Natural killer cell (primary cell): ENCODE results near the gene ERV3-1. TPM values are rescaled to one million over a fixed set of nuclear protein-coding genes. Genes with fewer than 3 reads are reported as not detected.

ENCODE experiments used
- ATAC-seq, 3 donors: fragments of 150-1000 bp in 2 of 3; fragments of 200-7000 bp in 1 of 3; cut with Tn5 transposase; 1 replicate in 1 of 3; 2 replicates in 2 of 3; pipeline ENCODE4 v1.10.0; 2021; ENCODE audit warnings: mild to moderate bottlenecking in 2 of 3, moderate library complexity in 2 of 3
- DNase-seq, 2 donors: peaks; one replicate each; pipeline versions ENCODE4 v3.0.0 to v3.0.0-alpha.2; 2013 to 2021; ENCODE audit warnings: mixed read lengths in 1 of 2
- H3K27ac ChIP-seq: one replicate; pipeline ENCODE4 v1.5.1; 2013; ENCODE audit warnings: mild to moderate bottlenecking, low read length
- H3K27me3 ChIP-seq: one replicate; pipeline ENCODE4 v1.6.1; 2013; ENCODE audit warnings: low read length; ENCODE audit not compliant: control insufficient read depth, insufficient read depth
- H3K36me3 ChIP-seq: one replicate; pipeline ENCODE4 v1.6.1; 2013; ENCODE audit warnings: low read length; ENCODE audit not compliant: control insufficient read depth, insufficient read depth
- H3K4me1 ChIP-seq: one replicate; pipeline ENCODE4 v1.6.1; 2013; ENCODE audit warnings: low read length; ENCODE audit not compliant: control insufficient read depth, insufficient read depth
- H3K4me3 ChIP-seq: one replicate; pipeline ENCODE4 v1.5.1; 2013; ENCODE audit warnings: low read length
- H3K9me3 ChIP-seq: one replicate; pipeline ENCODE4 v1.6.1; 2013; ENCODE audit warnings: low read length; ENCODE audit not compliant: control insufficient read depth, insufficient read depth
- H3K27ac Mint-ChIP-seq, 2 donors: one replicate each; pipeline ENCODE4 v1.8.0; 2022; ENCODE audit warnings: mild to moderate bottlenecking in 2 of 2, mixed read lengths in 2 of 2, moderate library complexity in 1 of 2
- H3K27me3 Mint-ChIP-seq, 2 donors: one replicate each; pipeline ENCODE4 v1.8.0; 2022; ENCODE audit warnings: low read depth in 2 of 2, mixed read lengths in 2 of 2
- H3K36me3 Mint-ChIP-seq: one replicate; pipeline ENCODE4 v1.8.0; 2022; ENCODE audit warnings: mixed read lengths
- H3K4me1 Mint-ChIP-seq, 2 donors: one replicate each; pipeline ENCODE4 v1.8.0; 2022; ENCODE audit warnings: mixed read lengths in 2 of 2
- H3K4me3 Mint-ChIP-seq: one replicate; pipeline ENCODE4 v1.8.0; 2022; ENCODE audit warnings: mild to moderate bottlenecking, moderate library complexity, mixed read lengths
- H3K9me3 Mint-ChIP-seq, 2 donors: one replicate each; pipeline ENCODE4 v1.8.0; 2022; ENCODE audit warnings: mixed read lengths in 2 of 2
- WGBS: methylation state at CpG from one replicate; pipeline ENCODE4 v1.1.7; 2013; ENCODE audit warnings: missing lambda C conversion rate; ENCODE audit not compliant: insufficient coverage; 5-methylcytosine and 5-hydroxymethylcytosine counted together
- intact Hi-C: fragments of 100-400 bp; cut with micrococcal nuclease; formaldehyde crosslinking; loops from one replicate; pipeline ENCODE4 v1.14.2; 2022
- total RNA-seq, 4 donors: library from RNA; stranded (reverse); fragments of 120-200 nt in 1 of 4; gene quantifications; one replicate each; pipeline versions ENCODE4 v1.2.3 to v1.2.4, GENCODE V29; 2013 to 2022
- TF ChIP-seq, protein P1 (sequence below): fragments of 200-600 bp; IDR thresholded peaks from one replicate; pipeline ENCODE4 v1.8.0; 2022; ENCODE audit warnings: antibody characterized with exemption

ERV3-1 gene
- total RNA-seq, 3 donors from 2014 or later (not counting 1 experiment from before 2014, with no cell fraction given), result 26.3 to 35.1 (median 34.2) TPM

DNA sequence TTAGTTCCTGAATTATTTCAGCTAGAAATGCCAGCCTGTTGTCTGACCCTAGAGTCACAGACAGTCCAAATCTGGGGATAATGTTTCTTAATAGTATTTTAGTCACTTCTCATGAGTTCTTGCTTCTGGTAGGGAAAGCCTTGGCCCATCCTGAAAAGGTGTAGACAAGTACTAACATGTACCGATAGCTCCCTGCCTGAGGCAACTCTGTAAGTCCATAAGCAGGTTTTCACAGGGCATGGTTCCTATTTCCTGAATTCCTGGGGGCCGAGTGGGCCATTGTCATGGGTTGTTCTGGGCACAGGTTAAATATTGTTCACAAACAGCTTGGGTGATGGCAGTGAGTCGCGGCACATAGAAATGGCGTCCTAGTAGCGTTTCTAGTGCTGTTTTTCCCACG is 12.6 kb downstream of the ERV3-1 start:
- intact Hi-C loops, result no loop called here
- DNase-seq (no peak), ATAC-seq (no peak)
- H3K4me3 ChIP-seq, result no peak overlapping the region
- H3K4me1 ChIP-seq, result peaks cover 3% of the 10 kb centered on the region
- peaks cover 7 to 28% of the 10 kb centered on the region in 2 donors for H3K9me3 Mint-ChIP-seq
- H3K36me3 ChIP-seq, result peaks cover 8% of the 10 kb centered on the region
- 98% methylated on average over 7 of the region's 7 CpGs for WGBS
- H3K4me3 Mint-ChIP-seq, result no peak overlapping the region
- H3K9me3 ChIP-seq, result peaks cover 87% of the 10 kb centered on the region
- no peaks in the 10 kb centered on the region for H3K27me3 Mint-ChIP-seq
- H3K4me1 Mint-ChIP-seq, result peaks cover 10 to 11% of the 10 kb centered on the region in 2 donors
- no peak overlapping the region for H3K27ac Mint-ChIP-seq
- peaks cover 52% of the 10 kb centered on the region for H3K36me3 Mint-ChIP-seq
- H3K27ac ChIP-seq, result no peak overlapping the region
- H3K27me3 ChIP-seq, result no peaks in the 10 kb centered on the region
- TF ChIP-seq, protein P1, sequence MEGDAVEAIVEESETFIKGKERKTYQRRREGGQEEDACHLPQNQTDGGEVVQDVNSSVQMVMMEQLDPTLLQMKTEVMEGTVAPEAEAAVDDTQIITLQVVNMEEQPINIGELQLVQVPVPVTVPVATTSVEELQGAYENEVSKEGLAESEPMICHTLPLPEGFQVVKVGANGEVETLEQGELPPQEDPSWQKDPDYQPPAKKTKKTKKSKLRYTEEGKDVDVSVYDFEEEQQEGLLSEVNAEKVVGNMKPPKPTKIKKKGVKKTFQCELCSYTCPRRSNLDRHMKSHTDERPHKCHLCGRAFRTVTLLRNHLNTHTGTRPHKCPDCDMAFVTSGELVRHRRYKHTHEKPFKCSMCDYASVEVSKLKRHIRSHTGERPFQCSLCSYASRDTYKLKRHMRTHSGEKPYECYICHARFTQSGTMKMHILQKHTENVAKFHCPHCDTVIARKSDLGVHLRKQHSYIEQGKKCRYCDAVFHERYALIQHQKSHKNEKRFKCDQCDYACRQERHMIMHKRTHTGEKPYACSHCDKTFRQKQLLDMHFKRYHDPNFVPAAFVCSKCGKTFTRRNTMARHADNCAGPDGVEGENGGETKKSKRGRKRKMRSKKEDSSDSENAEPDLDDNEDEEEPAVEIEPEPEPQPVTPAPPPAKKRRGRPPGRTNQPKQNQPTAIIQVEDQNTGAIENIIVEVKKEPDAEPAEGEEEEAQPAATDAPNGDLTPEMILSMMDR, result no peak

DNA sequence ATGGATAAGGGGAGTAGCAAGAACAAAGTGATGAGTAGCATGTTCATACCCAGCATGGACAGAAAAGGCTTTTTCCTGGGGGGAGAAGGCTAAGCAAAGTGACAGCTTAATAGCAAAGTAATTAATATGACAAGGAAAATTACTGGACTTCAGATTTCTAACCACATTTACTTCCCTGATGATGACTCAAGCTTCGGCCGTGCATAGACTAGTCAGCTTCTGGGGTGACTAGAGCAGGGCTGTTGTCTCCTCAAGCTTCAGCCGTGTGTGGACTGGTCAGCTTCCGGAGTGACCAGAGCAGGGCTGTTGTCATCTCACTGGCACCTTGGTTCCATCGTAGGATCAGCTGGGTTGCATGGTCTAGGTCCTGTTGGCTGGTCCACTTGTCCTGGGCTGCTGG is 13.5 kb downstream of the ERV3-1 start:
- Mint-ChIP-seq H3K36me3 (peaks cover 61% of the 10 kb centered on the region), H3K9me3 (peaks cover 9 to 29% of the 10 kb centered on the region in 2 donors), H3K27ac (no peak overlapping the region), H3K4me1 (peaks cover 5 to 6% of the 10 kb centered on the region in 2 donors), H3K4me3 (no peak overlapping the region), H3K27me3 (no peaks in the 10 kb centered on the region)
- ATAC-seq (no peak), DNase-seq (no peak)
- no peak overlapping the region for H3K4me3 ChIP-seq
- H3K4me1 ChIP-seq, result no peaks in the 10 kb centered on the region
- H3K9me3 ChIP-seq, result peaks cover 78% of the 10 kb centered on the region
- H3K27ac ChIP-seq, result no peak overlapping the region
- TF ChIP-seq, protein P1, result no peak
- H3K36me3 ChIP-seq, result peaks cover 3% of the 10 kb centered on the region
- 80% methylated on average over 5 of the region's 5 CpGs for WGBS
- intact Hi-C loops, result no loop called here
- H3K27me3 ChIP-seq, result no peaks in the 10 kb centered on the region

DNA sequence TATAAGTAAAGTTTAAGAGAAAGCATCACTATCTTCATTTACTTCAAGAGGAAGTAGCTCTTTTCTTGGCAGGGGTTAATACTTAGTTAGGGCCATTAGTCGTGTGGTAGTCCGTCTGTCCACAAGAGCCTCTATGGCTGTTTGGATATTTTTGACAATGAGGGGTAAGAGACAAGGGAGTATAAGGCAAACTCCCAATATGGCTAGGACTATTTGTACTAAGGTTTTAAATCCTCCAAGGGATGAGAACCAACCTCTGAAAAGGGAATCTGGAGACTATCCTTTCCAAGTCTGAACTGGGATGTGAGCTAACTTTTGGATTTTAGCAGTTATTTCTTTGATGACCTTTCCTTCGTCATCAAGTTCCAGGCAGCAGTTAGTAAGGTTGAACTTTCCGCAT is 15.6 kb downstream of the ERV3-1 start, which contains the start of gene ZNF117:
TSS of gene ZNF117 (minus strand) at position 101 of the 400 bp plus-strand sequence.
- no peak for DNase-seq
- H3K36me3 Mint-ChIP-seq, result peaks cover 75% of the 10 kb centered on the region
- Histone ChIP-seq H3K27ac (no peak within 1 kb of the TSS), H3K9me3 (peaks cover 58% of the 10 kb centered on the region), H3K4me1 (no peaks in the 10 kb centered on the region), H3K27me3 (no peaks in the 10 kb centered on the region), H3K4me3 (no peak within 1 kb of the TSS), H3K36me3 (peaks cover 3% of the 10 kb centered on the region)
- 68% methylated on average over 4 of the region's 4 CpGs for WGBS
- H3K4me3 Mint-ChIP-seq, result no peak within 1 kb of the TSS
- TF ChIP-seq, protein P1, result no peak
- no peaks in the 10 kb centered on the region for H3K4me1 Mint-ChIP-seq
- no peak for ATAC-seq
- H3K27me3 Mint-ChIP-seq, result no peaks in the 10 kb centered on the region
- peaks cover 10 to 40% of the 10 kb centered on the region in 2 donors for H3K9me3 Mint-ChIP-seq
- H3K27ac Mint-ChIP-seq, result no peak within 1 kb of the TSS
- intact Hi-C loops, result no loop called here

DNA sequence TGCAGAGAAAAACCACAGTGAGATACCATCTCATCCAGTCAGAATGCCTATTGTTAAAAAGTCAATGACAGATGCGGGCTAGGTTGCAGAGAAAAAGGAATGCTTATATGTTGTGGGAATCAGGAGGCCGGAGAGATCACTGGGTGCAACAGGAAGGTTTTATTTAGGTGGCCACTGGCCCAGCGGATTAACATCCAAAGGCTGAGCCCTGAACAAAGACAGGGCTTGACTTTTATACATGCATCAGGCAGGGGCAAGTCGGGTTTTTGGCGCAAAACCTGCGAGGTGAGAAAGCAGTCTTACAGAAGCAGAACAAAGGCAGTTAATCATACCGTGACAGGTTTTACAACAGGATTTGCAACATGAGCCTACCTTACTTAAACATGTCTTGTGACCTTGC is 16.3 kb downstream of the ERV3-1 start:
- H3K9me3 ChIP-seq, result peaks cover 55% of the 10 kb centered on the region
- whole genome bisulfite sequencing, result 95% methylated on average over 7 of the region's 7 CpGs

More for the DNA sequence above, 16.3 kb downstream of the ERV3-1 start:
- Histone ChIP-seq H3K4me1 (no peaks in the 10 kb centered on the region), H3K27ac (no peak overlapping the region), H3K36me3 (peaks cover 3% of the 10 kb centered on the region), H3K27me3 (no peaks in the 10 kb centered on the region), H3K4me3 (no peak overlapping the region)
- Mint-ChIP-seq H3K27ac (no peak overlapping the region), H3K4me1 (no peaks in the 10 kb centered on the region), H3K9me3 (peaks cover 10 to 42% of the 10 kb centered on the region in 2 donors), H3K36me3 (peaks cover 77% of the 10 kb centered on the region), H3K4me3 (no peak overlapping the region), H3K27me3 (no peaks in the 10 kb centered on the region)
- ATAC-seq (no peak), DNase-seq (no peak)
- TF ChIP-seq, protein P1, result no peak
- intact Hi-C loops, result no loop called here
